ENCODE measurements around the gene RCC2.
A peak's percentile ranks its signal among the peaks of the same experiment; 100 is the strongest.

RCC2 gene

GRCh38 chr1:17451731-17452130, 12.3 kb upstream of the RCC2 start:
- DNase-seq (ENCODE audit: low read depth) = no peak

GRCh38 chr1:17447501-17447992, 8.1 kb upstream of the RCC2 start:
- H3K4me3 ChIP-seq (ENCODE audit: low read depth, low read length) = no peak overlapping the region
- DNase-seq (ENCODE audit: low read depth) = no peak

More at GRCh38 chr1:17451731-17452130, 12.3 kb upstream of the RCC2 start:
- H3K4me3 ChIP-seq (ENCODE audit: low read depth, low read length) = no peak overlapping the region

DNA sequence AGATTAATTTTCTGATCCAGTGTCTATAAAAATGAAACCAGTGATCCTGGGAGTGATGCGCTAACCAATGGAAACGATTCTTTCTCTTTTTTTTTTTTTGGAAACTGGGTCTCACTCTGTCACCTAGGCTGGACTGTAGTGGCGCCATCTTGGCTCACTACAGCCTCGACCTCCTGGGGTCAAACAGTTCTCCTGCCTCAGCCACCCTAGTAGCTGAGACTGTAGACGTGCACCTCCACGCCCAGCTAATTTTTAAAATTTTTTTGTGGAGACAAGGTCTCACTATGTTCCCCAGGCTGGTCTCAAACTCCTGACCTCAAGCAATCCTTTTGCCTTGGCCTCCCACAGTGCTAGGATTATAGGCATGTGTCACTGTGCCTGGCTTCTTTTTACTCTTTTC, 3.4 kb upstream of the RCC2 start:
- no peak overlapping the region for H3K4me3 ChIP-seq (ENCODE audit: low read depth, low read length)
- DNase-seq (ENCODE audit: low read depth) = no peak

GRCh38 chr1:17441993-17442357, 2.5 kb upstream of the RCC2 start:
- no peak for DNase-seq (ENCODE audit: low read depth)
- no peak overlapping the region for H3K4me3 ChIP-seq (ENCODE audit: low read depth, low read length)

GRCh38 chr1:17441265-17441992, 2.0 kb upstream of the RCC2 start:
- peak overlapping the region; percentile 51 for H3K4me3 ChIP-seq (ENCODE audit: low read depth, low read length)
- DNase-seq (ENCODE audit: low read depth) = no peak

DNA sequence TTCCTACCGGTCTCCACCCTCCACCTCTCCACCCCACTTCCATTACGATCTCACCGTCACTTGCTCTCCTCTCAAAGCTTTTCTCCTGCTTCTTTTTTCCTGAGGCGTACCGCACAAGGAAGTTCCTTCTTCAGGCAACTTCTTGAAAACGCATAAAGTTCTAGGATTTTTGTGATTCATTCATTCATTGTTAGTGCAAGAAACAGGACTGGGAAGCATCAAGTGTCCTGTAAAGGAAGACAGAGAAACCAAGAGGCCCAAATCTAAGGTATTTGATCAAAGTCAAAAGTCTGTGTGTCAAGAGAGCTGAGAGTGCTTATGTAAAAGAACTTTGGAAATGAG, 1.3 kb upstream of the RCC2 start:
- no peak for DNase-seq (ENCODE audit: low read depth)
- peak overlapping the region; percentile 51 for H3K4me3 ChIP-seq (ENCODE audit: low read depth, low read length)

- DNase-seq (ENCODE audit: low read depth) = no peak
- peak overlapping the region; percentile 51 for H3K4me3 ChIP-seq (ENCODE audit: low read depth, low read length)
Observed at GRCh38 chr1:17440074-17440826, 773 bp upstream of the RCC2 start.

GRCh38 chr1:17438318-17439249, 893 bp downstream of the RCC2 start:
- peak overlapping the region; percentile 94 for H3K4me3 ChIP-seq (ENCODE audit: low read depth, low read length)
- no peak for DNase-seq (ENCODE audit: low read depth)

GRCh38 chr1:17437580-17438317, 1.7 kb downstream of the RCC2 start:
- H3K4me3 ChIP-seq (ENCODE audit: low read depth, low read length) = peak overlapping the region; percentile 94
- no peak for DNase-seq (ENCODE audit: low read depth)

GRCh38 chr1:17437260-17437579, 2.3 kb downstream of the RCC2 start:
- DNase-seq (ENCODE audit: low read depth) = no peak

DNA sequence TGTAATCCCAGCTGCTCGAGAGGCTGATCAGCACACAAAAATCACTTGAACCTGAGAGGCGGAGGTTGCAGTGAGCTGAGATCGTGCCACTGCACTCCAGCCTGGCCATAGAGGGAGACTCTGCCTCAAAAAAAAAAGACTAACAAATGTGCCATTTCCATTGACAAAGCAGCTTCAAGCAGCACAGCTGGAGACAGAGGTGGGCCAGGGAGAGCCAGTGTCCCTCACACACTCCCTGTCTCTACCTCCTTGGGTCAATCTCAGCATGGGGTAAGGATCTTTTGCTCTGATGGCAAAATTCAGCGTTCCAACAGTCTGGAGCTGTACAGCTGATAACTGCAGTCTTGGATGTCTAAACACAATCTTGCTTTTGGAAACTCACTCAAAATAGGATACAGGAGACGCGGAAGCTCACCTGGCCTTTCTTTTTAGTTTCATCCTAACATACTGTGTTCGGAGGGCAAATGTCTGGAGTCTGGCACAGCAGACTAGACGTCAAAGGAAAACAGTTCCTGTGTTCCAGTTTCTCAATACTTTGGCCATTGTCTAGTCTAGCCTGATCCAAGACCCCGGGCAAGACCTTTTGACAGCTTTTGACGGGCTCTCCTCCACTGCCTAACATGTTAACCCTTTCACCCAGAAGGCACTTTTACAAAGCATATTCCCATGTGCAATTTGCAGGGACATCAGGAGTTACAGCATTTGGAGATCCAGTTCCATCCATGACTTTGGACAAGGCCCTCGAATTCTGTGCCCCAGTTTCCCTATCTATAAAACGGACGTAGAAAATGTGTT, 2.9 kb downstream of the RCC2 start:
- DNase-seq (ENCODE audit: low read depth) = no peak

More at GRCh38 chr1:17437260-17437579, 2.3 kb downstream of the RCC2 start:
- peak overlapping the region; percentile 94 for H3K4me3 ChIP-seq (ENCODE audit: low read depth, low read length)

DNA sequence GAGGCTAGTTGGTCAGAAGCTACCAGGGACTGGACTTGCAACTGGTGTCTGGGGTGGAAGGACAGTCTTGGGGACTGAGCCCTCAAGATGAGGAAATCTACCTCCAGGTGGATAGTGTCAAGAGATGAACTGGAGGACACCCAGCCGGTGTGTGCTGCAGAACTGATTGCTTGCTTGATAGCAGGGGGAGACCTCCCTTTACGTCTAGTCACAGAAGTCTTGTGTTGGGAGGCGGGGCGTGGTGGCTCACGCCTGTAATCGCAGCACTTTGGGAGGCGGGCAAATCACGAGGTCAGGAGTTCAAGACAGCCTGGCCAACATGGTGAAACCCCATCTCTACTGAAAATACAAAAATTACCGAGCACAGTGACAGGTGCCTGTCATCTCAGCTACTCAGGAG, 4.9 kb downstream of the RCC2 start:
- no peak overlapping the region for H3K4me3 ChIP-seq (ENCODE audit: low read depth, low read length)
- no peak for DNase-seq (ENCODE audit: low read depth)

More for the DNA sequence above, 2.9 kb downstream of the RCC2 start:
- H3K4me3 ChIP-seq (ENCODE audit: low read depth, low read length) = peak overlapping the region; percentile 94

DNA sequence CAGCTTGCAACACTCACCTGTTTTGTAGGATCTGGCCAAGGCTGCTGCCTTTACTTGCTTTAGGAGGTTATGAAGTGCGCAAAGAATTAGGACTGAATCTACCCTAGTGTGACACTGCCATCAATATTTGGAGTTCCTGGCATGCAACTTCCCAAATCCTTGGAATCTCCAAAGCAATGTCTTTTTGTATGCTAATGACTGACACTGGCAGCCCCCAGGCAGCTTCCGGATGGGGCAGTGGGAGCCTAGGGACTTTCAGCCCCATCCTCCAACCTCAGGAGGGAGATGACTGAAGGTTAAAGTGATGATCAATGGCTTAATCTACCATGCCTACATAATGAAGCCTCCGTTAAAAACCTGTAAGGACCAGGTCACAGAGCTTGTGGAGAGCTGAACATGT, 5.5 kb downstream of the RCC2 start:
- DNase-seq (ENCODE audit: low read depth) = no peak
- no peak overlapping the region for H3K4me3 ChIP-seq (ENCODE audit: low read depth, low read length)

DNA sequence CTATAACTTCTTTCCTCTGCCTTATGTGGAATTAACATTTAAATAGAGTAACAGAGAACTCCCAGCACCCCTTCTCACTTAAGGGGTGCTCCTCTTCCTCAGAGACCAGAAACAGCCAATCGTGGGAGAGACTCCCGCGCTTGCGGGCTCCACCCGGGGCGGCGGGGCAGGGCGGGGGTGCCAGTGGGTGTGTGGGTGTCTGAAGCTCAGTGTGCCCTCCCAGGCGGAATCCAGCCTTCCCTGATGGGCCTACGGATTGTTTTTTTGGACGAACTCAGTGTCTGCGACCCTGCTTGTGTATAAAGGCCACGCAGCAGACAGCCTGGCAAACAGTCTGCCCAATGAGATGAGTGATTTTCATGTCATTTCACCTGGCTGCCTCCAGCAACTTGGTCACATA, 6.2 kb downstream of the RCC2 start:
- no peak overlapping the region for H3K4me3 ChIP-seq (ENCODE audit: low read depth, low read length)
- no peak for DNase-seq (ENCODE audit: low read depth)

GRCh38 chr1:17432412-17432811, 7.1 kb downstream of the RCC2 start:
- DNase-seq (ENCODE audit: low read depth) = no peak
- H3K4me3 ChIP-seq (ENCODE audit: low read depth, low read length) = no peak overlapping the region

DNA sequence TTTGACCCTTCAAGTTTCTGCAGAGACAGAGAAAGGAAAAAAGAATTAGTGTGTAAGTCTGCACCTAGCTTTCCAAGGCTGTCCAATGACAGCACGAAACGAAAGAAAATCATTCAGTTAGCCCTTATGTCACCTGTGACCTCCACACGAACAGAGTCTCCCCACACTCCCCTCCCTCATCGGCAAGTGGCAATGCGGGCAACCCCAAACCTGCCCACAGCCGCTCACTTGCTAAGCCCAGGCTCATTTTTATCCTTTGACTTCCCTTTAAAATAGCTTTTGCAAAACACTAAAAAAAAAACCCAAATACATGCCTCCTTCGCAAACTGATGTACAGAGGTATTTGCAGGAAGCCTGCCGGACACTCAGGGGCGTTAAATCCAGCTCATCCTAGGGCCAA, 10.3 kb downstream of the RCC2 start:
- no peak for DNase-seq (ENCODE audit: low read depth)

DNA sequence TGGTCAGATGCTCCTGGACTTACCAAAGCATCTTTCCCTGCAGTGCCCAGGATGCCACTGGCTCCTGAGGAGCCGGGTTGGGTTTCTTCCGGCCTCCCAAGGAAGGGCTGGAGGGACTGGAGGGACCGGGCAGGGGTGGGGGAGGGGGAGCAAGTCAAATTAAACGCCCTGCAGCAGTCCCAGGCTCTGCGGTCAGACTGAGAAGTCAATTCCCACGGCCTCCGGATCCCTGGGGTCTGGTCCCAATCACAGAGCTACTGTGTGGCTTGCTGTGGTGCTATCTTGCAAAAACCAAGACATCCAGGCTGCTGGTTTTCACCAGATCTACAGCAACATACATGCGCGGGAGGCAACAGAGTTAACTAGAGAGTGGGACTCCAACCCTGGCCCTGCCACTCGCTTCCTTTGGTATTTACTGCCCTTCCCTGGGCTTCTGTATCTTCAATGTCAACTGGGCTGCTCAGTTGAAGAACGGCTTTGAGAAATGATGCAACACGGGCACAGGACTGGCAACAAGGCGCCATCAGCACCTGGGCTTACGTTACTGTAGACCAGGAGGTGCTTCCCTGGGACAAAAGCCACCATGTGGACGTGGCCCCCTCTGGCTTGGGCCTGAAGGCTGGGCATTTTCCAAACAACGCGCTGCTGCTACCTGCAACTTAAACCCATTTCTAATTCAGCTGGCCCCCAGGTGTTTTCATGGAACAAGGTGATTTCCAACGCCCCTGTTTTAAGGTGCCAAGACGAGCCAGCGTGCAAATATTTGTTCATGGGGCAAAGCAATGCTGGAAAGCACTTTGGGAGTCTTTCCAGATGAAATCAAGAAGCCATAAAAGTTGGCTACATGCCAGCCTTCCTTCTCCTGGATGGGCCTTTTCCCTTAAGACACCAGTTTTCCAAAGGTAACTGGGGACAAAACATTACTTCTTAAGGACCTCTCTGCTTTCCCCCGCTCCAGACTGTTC, 11.5 kb downstream of the RCC2 start:
- H3K4me3 ChIP-seq (ENCODE audit: low read depth, low read length) = no peak overlapping the region
- no peak for DNase-seq (ENCODE audit: low read depth)

More for the DNA sequence above, 10.3 kb downstream of the RCC2 start:
- no peak overlapping the region for H3K4me3 ChIP-seq (ENCODE audit: low read depth, low read length)
